ENCODE data around the gene MTHFD2L.

Gene MTHFD2L

GRCh38 chr4:74307170-74307569 lies 149.3 kb downstream of the MTHFD2L start:
- H3K4me2 ChIP-seq (ENCODE audit: low read length): no peak overlapping the region
- H3K9ac ChIP-seq (ENCODE audit: low read length): no peak overlapping the region

GRCh38 chr4:74308215-74308614 lies 150.3 kb downstream of the MTHFD2L start, which contains the start of gene EPGN:
Gene EPGN, plus strand, starts transcription at chr4:74308470. Its CDS starts 64 bp downstream, at chr4:74308534.
- H3F3A ChIP-seq (ENCODE audit: insufficient read depth, low read length): 0 out of 2 replicates have a peak, but pooled peaks cover 5% of the 10 kb centered on the region
- no peak within 1 kb of the TSS for H3K27ac ChIP-seq (ENCODE audit: low read depth, low read length, poor library complexity, severe bottlenecking)
- no peak within 1 kb of the TSS for H3K4me3 ChIP-seq (ENCODE audit: low read depth, low read length, poor library complexity, severe bottlenecking)
- H3K9me2 ChIP-seq (ENCODE audit: low read depth, low read length): no peaks in the 10 kb centered on the region
- peaks cover 15% of the 10 kb centered on the region for H3K4me1 ChIP-seq (ENCODE audit: insufficient read depth, low read length, severe bottlenecking)
- no peaks in the 10 kb centered on the region for H3K9me3 ChIP-seq (ENCODE audit: low read length)
- no peak for TF ChIP-seq EZH2 (IDR thresholded peaks at IDR 0.05; ENCODE audit: borderline replicate concordance, low read length)
- TF ChIP-seq CTCF (IDR thresholded peaks at IDR 0.05; ENCODE audit: low read length): no peak
- no peaks in the 10 kb centered on the region for H3K36me3 ChIP-seq (ENCODE audit: insufficient read depth, low read length)
- H2AFZ ChIP-seq (ENCODE audit: low read length): peak within 1 kb of the TSS; percentile 88; the same call in 1 of the 2 replicates
- H3K79me2 ChIP-seq (ENCODE audit: insufficient read depth, low read length): no peaks in the 10 kb centered on the region
- no peaks in the 10 kb centered on the region for H3K27me3 ChIP-seq (ENCODE audit: insufficient read depth, low read length)
- no peak within 1 kb of the TSS; the same call in 1 of the 2 replicates for H3K4me2 ChIP-seq (ENCODE audit: low read length)
- no peak within 1 kb of the TSS for H3K9ac ChIP-seq (ENCODE audit: low read length)
- no peaks in the 10 kb centered on the region for H4K20me1 ChIP-seq (ENCODE audit: insufficient read depth, low read length)

More at GRCh38 chr4:74307170-74307569, 149.3 kb downstream of the MTHFD2L start:
- H3K4me1 ChIP-seq (ENCODE audit: insufficient read depth, low read length, severe bottlenecking): peaks cover 15% of the 10 kb centered on the region
- H3K9me2 ChIP-seq (ENCODE audit: low read depth, low read length): no peaks in the 10 kb centered on the region
- H3F3A ChIP-seq (ENCODE audit: insufficient read depth, low read length): 0 out of 2 replicates have a peak, but pooled peaks cover 5% of the 10 kb centered on the region
- H2AFZ ChIP-seq (ENCODE audit: low read length): no peak overlapping the region
- H3K27me3 ChIP-seq (ENCODE audit: insufficient read depth, low read length): no peaks in the 10 kb centered on the region
- H3K27ac ChIP-seq (ENCODE audit: low read depth, low read length, poor library complexity, severe bottlenecking): no peak overlapping the region
- H3K4me3 ChIP-seq (ENCODE audit: low read depth, low read length, poor library complexity, severe bottlenecking): no peak overlapping the region
- TF ChIP-seq EZH2 (IDR thresholded peaks at IDR 0.05; ENCODE audit: borderline replicate concordance, low read length) (no peak), CTCF (IDR thresholded peaks at IDR 0.05; ENCODE audit: low read length) (no peak)
- H4K20me1 ChIP-seq (ENCODE audit: insufficient read depth, low read length): no peaks in the 10 kb centered on the region
- H3K79me2 ChIP-seq (ENCODE audit: insufficient read depth, low read length): no peaks in the 10 kb centered on the region
- H3K36me3 ChIP-seq (ENCODE audit: insufficient read depth, low read length): no peaks in the 10 kb centered on the region
- H3K9me3 ChIP-seq (ENCODE audit: low read length): no peaks in the 10 kb centered on the region

- Histone ChIP-seq H3K4me3 (ENCODE audit: low read depth, low read length, poor library complexity, severe bottlenecking) (no peak overlapping the region), H3K9me2 (ENCODE audit: low read depth, low read length) (no peaks in the 10 kb centered on the region), H3K9ac (ENCODE audit: low read length) (no peak overlapping the region), H2AFZ (ENCODE audit: low read length) (peak overlapping the region; percentile 88), H3F3A (ENCODE audit: insufficient read depth, low read length) (0 out of 2 replicates have a peak, but pooled peaks cover 5% of the 10 kb centered on the region), H3K36me3 (ENCODE audit: insufficient read depth, low read length) (no peaks in the 10 kb centered on the region), H3K4me2 (ENCODE audit: low read length) (no peak overlapping the region; the same call in 1 of the 2 replicates), H3K4me1 (ENCODE audit: insufficient read depth, low read length, severe bottlenecking) (peaks cover 15% of the 10 kb centered on the region), H3K27ac (ENCODE audit: low read depth, low read length, poor library complexity, severe bottlenecking) (no peak overlapping the region), H3K79me2 (ENCODE audit: insufficient read depth, low read length) (no peaks in the 10 kb centered on the region), H3K27me3 (ENCODE audit: insufficient read depth, low read length) (no peaks in the 10 kb centered on the region), H3K9me3 (ENCODE audit: low read length) (no peaks in the 10 kb centered on the region), H4K20me1 (ENCODE audit: insufficient read depth, low read length) (no peaks in the 10 kb centered on the region)
- TF ChIP-seq EZH2 (IDR thresholded peaks at IDR 0.05; ENCODE audit: borderline replicate concordance, low read length) (no peak), CTCF (IDR thresholded peaks at IDR 0.05; ENCODE audit: low read length) (no peak)
These were observed 151.3 kb downstream of the MTHFD2L start for GRCh38 chr4:74309223-74309622.

Data from OCI-LY1 (cell line).